OCI-LY7 (cell line): Measurements from ENCODE around the gene TMEM221. TPM values are rescaled to one million over a fixed set of nuclear protein-coding genes. Genes with fewer than 3 reads are reported as not detected.

ENCODE experiments used
- BruUV-seq: library from RNA; stranded (reverse); fragments of 400-500 nt; replicated peaks from 2 replicates; lab custom pipeline; 2021; lab: Mats Ljungman, UMichigan
- CTCF ChIA-PET: fragments of 300-600 bp; sonication (Branson Sonifier 250); formaldehyde crosslinking; loops from one replicate; lab custom pipeline; 2022; ENCODE audit warnings: antibody characterized with exemption; ENCODE audit not compliant: unreplicated experiment; lab: Charles Lee
- POLR2A ChIA-PET: fragments of 300-600 bp; sonication (Branson Sonifier 250); formaldehyde crosslinking; loops from one replicate; lab custom pipeline; 2022; ENCODE audit warnings: antibody characterized with exemption; lab: Charles Lee
- DNase-seq: peaks from one replicate; pipeline ENCODE4 v3.0.0-alpha.2; 2015; ENCODE audit warnings: low spot score
- H2AFZ ChIP-seq: fragments of 200-600 bp; sonication (generic), shearing (Covaris generic); 2 replicates; pipeline ENCODE4 v1.6.1; 2014; ENCODE audit warnings: mild to moderate bottlenecking, antibody characterized with exemption, low read length, moderate library complexity
- H3K27ac ChIP-seq: fragments of 200-600 bp; sonication (generic); 2 replicates; pipeline ENCODE4 v1.5.1; 2014; ENCODE audit warnings: mixed run types, low read depth, mild to moderate bottlenecking, moderate library complexity, low read length, inconsistent platforms; ENCODE audit not compliant: poor library complexity, severe bottlenecking
- H3K36me3 ChIP-seq: fragments of 200-600 bp; sonication (generic); 2 replicates; pipeline ENCODE4 v1.6.1; 2014; ENCODE audit warnings: mild to moderate bottlenecking, antibody characterized with exemption, low read length, moderate library complexity, mixed read lengths; ENCODE audit not compliant: insufficient read depth
- H3K4me1 ChIP-seq: fragments of 200-600 bp; sonication (generic); 2 replicates; pipeline ENCODE4 v1.5.1; 2014; ENCODE audit warnings: mild to moderate bottlenecking, low read length; ENCODE audit not compliant: insufficient read depth, poor library complexity, severe bottlenecking
- H3K4me2 ChIP-seq: fragments of 200-600 bp; sonication (generic); 2 replicates; pipeline ENCODE4 v1.6.1; 2014; ENCODE audit warnings: mild to moderate bottlenecking, low read length
- H3K4me3 ChIP-seq: fragments of 200-600 bp; sonication (generic); 2 replicates; pipeline ENCODE4 v1.5.1; 2014; ENCODE audit warnings: mild to moderate bottlenecking, low read depth, low read length; ENCODE audit not compliant: poor library complexity, severe bottlenecking
- H3K79me2 ChIP-seq: fragments of 200-600 bp; sonication (generic); 2 replicates; pipeline ENCODE4 v1.6.1; 2016; ENCODE audit warnings: low read depth, mild to moderate bottlenecking, low read length, moderate library complexity, mixed read lengths; ENCODE audit not compliant: insufficient read depth
- H3K9me2 ChIP-seq: fragments of 200-600 bp; sonication (generic); 2 replicates; pipeline ENCODE4 v1.6.1; 2016; ENCODE audit warnings: mild to moderate bottlenecking, low read length, mixed read lengths; ENCODE audit not compliant: insufficient read depth
- H3K9me3 ChIP-seq: fragments of 200-600 bp; sonication (generic); 2 replicates; pipeline ENCODE4 v1.6.1; 2014; ENCODE audit warnings: mild to moderate bottlenecking, mixed run types, low read length, mixed read lengths
- H4K20me1 ChIP-seq: fragments of 200-600 bp; sonication (generic); 2 replicates; pipeline ENCODE4 v1.6.1; 2014; ENCODE audit warnings: mild to moderate bottlenecking, antibody characterized with exemption, low read length, moderate library complexity, mixed read lengths; ENCODE audit not compliant: insufficient read depth
- CTCF ChIP-seq: fragments of 200-600 bp; sonication (generic); conservative IDR thresholded peaks from 2 replicates; pipeline ENCODE4 v1.5.1; 2014; ENCODE audit warnings: mild to moderate bottlenecking, antibody characterized with exemption, low read length, moderate library complexity, mixed read lengths
- EZH2phosphoT487 ChIP-seq: fragments of 200-600 bp; sonication (generic); IDR thresholded peaks from 2 replicates; pipeline ENCODE4 v1.6.1; 2018; ENCODE audit warnings: low read depth, borderline replicate concordance, mild to moderate bottlenecking, mixed run types, antibody characterized with exemption, low read length, moderate library complexity, mixed read lengths
- intact Hi-C: fragments of 100-400 bp; cut with micrococcal nuclease; formaldehyde crosslinking; loops from one replicate; pipeline ENCODE4 v1.10.0; 2022; ENCODE audit not compliant: unreplicated experiment
- total RNA-seq, 2 experiments: library from RNA; depleted of rRNA in 1 of 2; stranded (reverse); fragments of >200 nt in 1 of 2; shearing (Covaris generic) in 1 of 2; gene quantifications; 2 replicates each; pipeline ENCODE4 v1.2.3, GENCODE V29; 2014 to 2022

TMEM221 gene
- total RNA-seq, 2 experiments from 2014 or later: not detected

GRCh38 chr19:17488593-17489391 lies 40.3 kb upstream of the TMEM221 start:
- Histone ChIP-seq H3K4me2 (peak overlapping the region; percentile 76), H2AFZ (peak overlapping the region; percentile 79)

GRCh38 chr19:17487284-17488121 lies 39.0 kb upstream of the TMEM221 start:
- Histone ChIP-seq H3K27ac (no peak overlapping the region), H2AFZ (no peak overlapping the region), H3K36me3 (no peaks in the 10 kb centered on the region), H3K9me2 (no peaks in the 10 kb centered on the region), H3K4me2 (no peak overlapping the region), H3K4me1 (peaks cover 26% of the 10 kb centered on the region), H3K9me3 (no peaks in the 10 kb centered on the region), H3K79me2 (no peaks in the 10 kb centered on the region), H3K4me3 (no peak overlapping the region), H4K20me1 (no peaks in the 10 kb centered on the region)
- CTCF ChIA-PET: no interaction called here
- TF ChIP-seq EZH2phosphoT487 (no peak), CTCF (no peak)
- BruUV-seq: no TSS peak
- POLR2A ChIA-PET: interaction anchor here (0.7 kb wide), 1 partner anchor 123 kb away, joined by 3 read pairs; no protein-coding TSS in a partner anchor
- DNase-seq: no peak
- intact Hi-C loops: no loop called here

More at GRCh38 chr19:17488593-17489391, 40.3 kb upstream of the TMEM221 start:
- no peaks in the 10 kb centered on the region for H3K9me3 ChIP-seq
- no peaks in the 10 kb centered on the region for H3K36me3 ChIP-seq
- peak; percentile 93 for DNase-seq
- no peak overlapping the region for H3K27ac ChIP-seq
- H3K79me2 ChIP-seq: no peaks in the 10 kb centered on the region
- TF ChIP-seq CTCF (peak; percentile 78), EZH2phosphoT487 (no peak)
- intact Hi-C loops: no loop called here
- BruUV-seq: no TSS peak
- ChIA-PET CTCF (no interaction called here), POLR2A (interaction anchor here (0.6 kb wide), 1 partner anchor 21 kb away, joined by 9 read pairs; no protein-coding TSS in a partner anchor)
- H4K20me1 ChIP-seq: no peaks in the 10 kb centered on the region
- peaks cover 26% of the 10 kb centered on the region for H3K4me1 ChIP-seq
- peak overlapping the region; percentile 61 for H3K4me3 ChIP-seq
- no peaks in the 10 kb centered on the region for H3K9me2 ChIP-seq
